IPS-15b (cell line): ENCODE data around the gene PDIA2.
"Not testable (repeated sequence)": the region's sequence is repeated elsewhere in the genome, so short reads cannot be mapped to it uniquely, and the experiment has no call there.

Experiments
- H3K27me3 ChIP-seq: one replicate; pipeline ENCODE4 v1.6.1; 2013; ENCODE audit warnings: low read length; ENCODE audit not compliant: control insufficient read depth, insufficient read depth
- H3K36me3 ChIP-seq: one replicate; pipeline ENCODE4 v1.6.1; 2013; ENCODE audit warnings: low read length; ENCODE audit not compliant: control insufficient read depth, insufficient read depth
- H3K4me1 ChIP-seq: one replicate; pipeline ENCODE4 v1.6.1; 2013; ENCODE audit warnings: mild to moderate bottlenecking, low read length; ENCODE audit not compliant: control insufficient read depth, insufficient read depth
- H3K4me3 ChIP-seq: one replicate; pipeline ENCODE4 v1.5.1; 2013; ENCODE audit warnings: low read depth, low read length
- H3K9ac ChIP-seq: one replicate; pipeline ENCODE4 v1.6.1; 2013; ENCODE audit warnings: low read depth, mild to moderate bottlenecking, low read length
- H3K9me3 ChIP-seq: one replicate; pipeline ENCODE4 v1.6.1; 2013; ENCODE audit warnings: mild to moderate bottlenecking, low read length; ENCODE audit not compliant: control insufficient read depth, insufficient read depth

The PDIA2 gene

DNA sequence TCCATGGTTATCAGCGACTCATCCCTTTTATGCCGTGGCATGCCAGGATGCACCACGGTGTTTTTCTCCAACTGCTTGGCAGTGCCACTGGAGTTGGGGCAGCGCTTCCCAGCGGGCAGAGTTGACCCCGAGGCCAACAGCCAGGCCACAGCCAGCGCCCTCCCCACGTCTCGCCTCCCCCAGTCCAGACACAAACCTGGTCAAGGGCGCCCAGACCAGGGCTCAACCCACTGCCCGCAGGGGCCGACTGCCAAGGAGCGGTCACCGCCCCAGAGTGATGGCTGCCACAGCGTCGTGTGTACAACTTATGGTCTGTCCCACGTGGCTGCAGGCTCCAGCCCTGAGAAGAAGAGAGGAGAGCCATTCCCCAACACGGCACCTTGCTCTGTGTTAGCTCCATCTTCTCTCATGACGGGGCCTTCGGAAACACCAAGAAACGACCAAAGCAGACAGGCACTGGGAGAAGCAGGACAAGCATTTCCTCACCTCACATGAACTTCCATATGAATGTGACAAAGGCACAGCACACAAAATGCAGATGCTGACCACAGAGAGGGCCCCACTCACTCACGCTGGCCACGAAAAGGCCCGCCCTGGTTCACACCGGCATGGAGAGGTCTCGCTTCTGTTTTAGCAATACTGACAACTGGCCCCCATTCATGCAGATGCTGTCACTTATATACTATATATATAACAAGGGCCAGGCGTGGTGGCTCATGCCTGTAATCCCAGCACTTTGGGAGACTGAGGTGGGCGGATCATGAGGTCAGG lies 42.6 kb downstream of the PDIA2 start:
- Histone ChIP-seq H3K9ac (no peak overlapping the region), H3K9me3 (no peaks in the 10 kb centered on the region), H3K4me1 (no peaks in the 10 kb centered on the region), H3K27me3 (no peaks in the 10 kb centered on the region), H3K4me3 (no peak overlapping the region), H3K36me3 (peaks cover 5% of the 10 kb centered on the region)

DNA sequence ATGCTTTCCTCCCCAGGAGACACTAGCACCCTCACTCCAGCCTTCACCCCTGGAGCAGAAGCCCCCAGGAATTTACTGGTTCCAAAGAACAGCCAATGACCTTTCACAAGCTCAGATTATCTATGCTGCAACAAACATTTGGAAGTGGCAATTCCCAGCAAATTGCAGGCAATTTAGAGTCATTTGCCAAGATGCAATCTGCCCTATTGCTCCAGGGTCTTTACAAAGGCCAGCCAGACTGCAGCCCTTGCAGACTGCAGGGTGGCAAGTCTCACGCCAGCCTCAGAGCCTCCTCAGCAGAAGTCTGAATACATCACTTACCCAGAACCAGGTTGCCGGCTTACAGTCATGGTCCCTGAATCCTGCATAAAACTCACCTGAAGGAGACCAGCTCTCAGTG lies 47.8 kb downstream of the PDIA2 start:
- H3K4me3 ChIP-seq: no peak overlapping the region
- peaks cover 2% of the 10 kb centered on the region for H3K4me1 ChIP-seq
- H3K9ac ChIP-seq: no peak overlapping the region
- no peaks in the 10 kb centered on the region for H3K27me3 ChIP-seq
- no peaks in the 10 kb centered on the region for H3K36me3 ChIP-seq
- no peaks in the 10 kb centered on the region for H3K9me3 ChIP-seq

DNA sequence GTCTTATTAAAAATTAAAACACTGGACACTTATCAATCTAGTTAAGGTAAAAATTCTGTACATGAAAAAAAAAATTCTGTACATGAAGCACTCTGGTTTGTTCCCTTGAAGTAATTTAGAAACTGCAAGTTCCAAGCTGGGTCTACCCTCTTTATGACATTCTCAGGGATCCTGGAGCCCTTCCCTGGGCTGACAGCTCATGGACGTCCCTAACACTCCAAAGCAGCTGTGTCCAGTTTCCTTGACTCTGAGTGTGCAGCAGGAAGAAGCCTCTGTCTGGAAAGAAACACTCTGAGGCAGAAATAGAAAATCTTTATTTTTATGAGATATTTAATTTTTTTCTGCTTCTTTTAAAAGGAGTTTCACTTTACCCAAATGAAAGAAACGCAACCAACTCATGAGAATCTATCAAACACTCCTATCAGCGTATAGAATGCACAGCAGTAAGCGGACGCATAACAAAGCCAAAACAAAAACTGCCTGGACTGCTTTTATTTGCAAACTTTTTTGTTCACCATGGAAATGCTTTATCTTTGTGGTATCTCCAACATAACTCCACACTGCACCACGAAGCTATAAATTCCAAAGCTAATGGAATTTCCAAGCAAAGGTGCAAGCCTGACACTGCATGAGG lies 48.3 kb downstream of the PDIA2 start:
- not testable (repeated sequence) for H3K9ac ChIP-seq, H3K36me3 ChIP-seq, H3K4me3 ChIP-seq, H3K9me3 ChIP-seq, H3K27me3 ChIP-seq, H3K4me1 ChIP-seq

DNA sequence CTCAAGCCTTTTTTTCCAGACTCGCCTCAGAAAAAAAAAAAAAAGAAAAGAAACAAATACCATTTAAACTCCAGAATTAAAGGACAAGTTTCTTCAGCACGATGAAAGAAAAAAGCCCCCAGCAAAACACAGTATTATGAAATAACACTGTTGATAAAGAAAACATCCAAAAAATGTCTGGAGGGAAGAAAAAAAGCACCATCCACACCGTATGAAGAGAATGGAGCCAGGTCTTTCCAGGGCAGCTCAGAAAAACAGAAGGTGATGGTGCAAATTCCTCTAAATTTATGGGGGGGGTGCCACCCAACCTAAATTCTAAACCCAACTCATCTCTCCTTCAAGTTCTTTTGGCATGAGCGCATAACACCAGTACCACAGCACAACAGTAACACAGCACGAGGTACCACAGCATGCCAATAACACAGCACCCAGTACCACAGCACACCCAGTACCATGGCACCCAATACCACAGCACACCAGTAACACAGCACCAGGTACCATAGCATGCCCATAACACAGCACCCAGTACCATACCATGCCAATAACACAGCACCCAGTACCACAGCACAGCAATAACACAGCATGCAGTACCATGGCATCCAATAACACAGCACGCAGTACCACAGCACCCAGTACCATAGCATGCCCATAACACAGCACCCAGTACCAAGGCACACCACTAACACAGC lies 50.6 kb downstream of the PDIA2 start:
- no peaks in the 10 kb centered on the region for H3K36me3 ChIP-seq
- H3K4me1 ChIP-seq: peaks cover 2% of the 10 kb centered on the region
- no peak overlapping the region for H3K4me3 ChIP-seq
- no peaks in the 10 kb centered on the region for H3K9me3 ChIP-seq
- H3K9ac ChIP-seq: no peak overlapping the region
- no peaks in the 10 kb centered on the region for H3K27me3 ChIP-seq

DNA sequence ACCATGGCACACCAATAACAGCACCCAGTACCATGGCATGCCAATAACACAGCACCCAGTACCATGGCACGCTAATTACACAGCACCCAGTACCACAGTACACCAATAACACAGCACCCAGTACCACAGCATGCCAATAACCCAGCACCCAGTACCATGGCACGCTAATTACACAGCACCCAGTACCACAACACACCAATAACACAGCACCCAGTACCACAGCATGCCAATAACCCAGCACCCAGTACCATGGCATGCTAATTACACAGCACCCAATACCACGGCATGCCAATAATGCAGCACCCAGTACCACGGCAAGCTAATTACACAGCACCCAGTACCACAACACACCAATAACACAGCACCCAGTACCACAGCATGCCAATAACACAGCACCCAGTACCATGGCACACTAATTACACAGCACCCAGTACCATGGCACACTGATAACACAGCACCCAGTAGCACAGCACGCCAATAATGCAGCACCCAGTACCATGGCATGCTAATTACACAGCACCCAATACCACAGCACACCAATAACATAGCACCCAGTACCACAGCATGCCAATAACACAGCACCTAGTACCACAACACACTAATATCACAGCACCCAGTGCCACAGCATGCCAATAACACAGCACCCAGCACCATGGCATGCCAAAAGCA lies 51.3 kb downstream of the PDIA2 start:
- not testable (repeated sequence) for H3K9me3 ChIP-seq, H3K9ac ChIP-seq, H3K4me1 ChIP-seq, H3K27me3 ChIP-seq, H3K36me3 ChIP-seq, H3K4me3 ChIP-seq

DNA sequence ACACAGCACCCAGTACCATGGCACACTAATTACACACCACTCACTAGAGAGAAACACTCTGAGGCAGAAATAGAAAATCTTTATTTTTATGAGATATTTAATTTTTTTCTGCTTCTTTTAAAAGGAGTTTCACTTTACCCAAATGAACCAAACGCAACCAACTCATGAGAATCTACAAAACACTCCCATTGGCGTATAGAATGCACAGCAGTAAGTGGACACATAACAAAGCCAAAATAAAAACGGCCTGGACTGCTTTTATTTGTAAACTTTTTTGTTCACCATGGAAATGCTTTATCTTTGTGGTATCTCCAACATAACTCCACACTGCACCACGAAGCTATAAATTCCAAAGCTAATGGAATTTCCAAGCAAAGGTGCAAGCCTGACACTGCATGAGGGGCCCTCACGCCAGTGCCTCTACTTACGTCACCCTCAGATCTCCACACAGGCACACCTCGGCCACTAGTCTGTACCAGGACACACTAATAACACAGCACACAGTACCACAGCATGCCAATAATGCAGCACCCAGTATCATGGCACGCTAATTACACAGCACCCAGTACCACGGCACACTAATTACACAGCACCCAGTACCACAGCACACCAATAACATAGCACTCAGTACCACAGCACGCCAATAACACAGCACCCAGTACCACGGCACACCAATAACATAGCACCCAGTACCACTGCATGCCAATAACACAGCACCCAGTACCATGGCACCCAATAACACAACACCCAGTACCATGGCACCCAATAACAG lies 52.1 kb downstream of the PDIA2 start:
- not testable (repeated sequence) for H3K4me1 ChIP-seq, H3K9me3 ChIP-seq, H3K9ac ChIP-seq

DNA sequence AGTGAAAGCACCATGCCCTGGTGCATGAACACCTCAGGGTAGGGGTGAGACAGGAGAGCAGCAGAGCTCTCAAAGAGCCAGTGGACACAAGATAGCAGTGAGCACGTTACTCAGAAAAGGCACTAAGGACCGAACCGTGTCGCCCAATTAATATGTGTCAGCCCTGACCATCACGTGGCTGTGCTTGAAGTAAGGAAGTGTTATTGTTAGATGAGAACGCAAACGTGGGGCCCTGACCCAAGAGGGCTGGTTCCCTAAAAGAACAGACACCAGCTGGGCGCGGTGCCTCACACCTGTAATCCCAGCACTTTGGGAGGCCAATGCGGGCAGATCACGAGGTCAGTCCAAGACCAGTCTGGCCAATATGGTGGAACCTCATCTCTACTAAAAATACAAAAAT lies 53.3 kb downstream of the PDIA2 start:
- no peaks in the 10 kb centered on the region for H3K27me3 ChIP-seq
- H3K4me1 ChIP-seq: peaks cover 2% of the 10 kb centered on the region
- H3K9me3 ChIP-seq: no peaks in the 10 kb centered on the region
- no peaks in the 10 kb centered on the region for H3K36me3 ChIP-seq
- H3K4me3 ChIP-seq: no peak overlapping the region
- no peak overlapping the region for H3K9ac ChIP-seq

More for the DNA sequence above, 52.1 kb downstream of the PDIA2 start:
- H3K27me3 ChIP-seq, H3K36me3 ChIP-seq, H3K4me3 ChIP-seq: not testable (repeated sequence)
